Activated CD4-positive, alpha-beta T cell treated with anti-CD3 and anti-CD28 coated beads, Interleukin-2, amount 10 ng/mL, durations not matched to agents 7 days and 5 days (primary cell): ENCODE measurements around the gene SLC2A10. TPM values are rescaled to one million over a fixed set of nuclear protein-coding genes. Genes with fewer than 3 reads are reported as not detected.

Experiments used
- CTCF ChIA-PET: fragments of 350-600 bp; sonication (Branson Sonifier 250); formaldehyde crosslinking; loops from one replicate; lab custom pipeline; 2021; ENCODE audit warnings: antibody characterized with exemption; lab: Charles Lee
- POLR2A ChIA-PET: fragments of 350-600 bp; sonication (Branson Sonifier 250); formaldehyde crosslinking; loops from one replicate; lab custom pipeline; 2021; ENCODE audit warnings: antibody characterized with exemption; lab: Charles Lee
- DNase-seq: peaks from one replicate; pipeline ENCODE4 v3.0.0-alpha.2; 2020
- H3K27ac Mint-ChIP-seq: one replicate; pipeline ENCODE4 v1.8.0; 2021; ENCODE audit warnings: mild to moderate bottlenecking, moderate library complexity, mixed read lengths
- H3K27me3 Mint-ChIP-seq: one replicate; pipeline ENCODE4 v1.8.0; 2021; ENCODE audit warnings: mixed read lengths
- H3K36me3 Mint-ChIP-seq: one replicate; pipeline ENCODE4 v1.8.0; 2021; ENCODE audit warnings: low read depth, mixed read lengths
- H3K4me1 Mint-ChIP-seq: one replicate; pipeline ENCODE4 v1.8.0; 2021; ENCODE audit warnings: mixed read lengths
- H3K4me3 Mint-ChIP-seq: one replicate; pipeline ENCODE4 v1.8.0; 2021; ENCODE audit warnings: mild to moderate bottlenecking, moderate library complexity, mixed read lengths
- H3K9me3 Mint-ChIP-seq: one replicate; pipeline ENCODE4 v1.8.0; 2021; ENCODE audit warnings: mixed read lengths
- total RNA-seq, 2 experiments: library from RNA; stranded (reverse); gene quantifications; one replicate each; pipeline ENCODE4 v1.2.3, GENCODE V29; 2021

The SLC2A10 gene
- total RNA-seq, 2 experiments from 2014 or later = not detected

GRCh38 chr20:46713957-46714834 lies 4.7 kb downstream of the SLC2A10 start:
- H3K9me3 Mint-ChIP-seq = no peaks in the 10 kb centered on the region
- no peak overlapping the region for H3K4me3 Mint-ChIP-seq
- peaks cover 3% of the 10 kb centered on the region for H3K4me1 Mint-ChIP-seq
- ChIA-PET CTCF (no interaction called here), POLR2A (no interaction called here)
- DNase-seq = no peak
- H3K27me3 Mint-ChIP-seq = peaks cover 20% of the 10 kb centered on the region
- no peaks in the 10 kb centered on the region for H3K36me3 Mint-ChIP-seq
- H3K27ac Mint-ChIP-seq = no peak overlapping the region

- no peak for DNase-seq
- no peaks in the 10 kb centered on the region for H3K36me3 Mint-ChIP-seq
- H3K4me1 Mint-ChIP-seq = no peaks in the 10 kb centered on the region
- H3K27me3 Mint-ChIP-seq = peaks cover 14% of the 10 kb centered on the region
- no peak overlapping the region for H3K4me3 Mint-ChIP-seq
- H3K27ac Mint-ChIP-seq = no peak overlapping the region
- peaks cover under 1% of the 10 kb centered on the region for H3K9me3 Mint-ChIP-seq
- POLR2A ChIA-PET = no interaction called here
- CTCF ChIA-PET = no interaction called here
Observed at GRCh38 chr20:46715292-46715756, 5.9 kb downstream of the SLC2A10 start.

GRCh38 chr20:46717818-46718541 lies 8.5 kb downstream of the SLC2A10 start:
- Mint-ChIP-seq H3K4me1 (no peaks in the 10 kb centered on the region), H3K4me3 (no peak overlapping the region), H3K27ac (no peak overlapping the region), H3K27me3 (no peaks in the 10 kb centered on the region), H3K36me3 (no peaks in the 10 kb centered on the region), H3K9me3 (peaks cover 5% of the 10 kb centered on the region)
- CTCF ChIA-PET = interaction anchor here (1.0 kb wide), 1 partner anchor 101 kb away, joined by 3 read pairs; no protein-coding TSS in a partner anchor
- no peak for DNase-seq
- POLR2A ChIA-PET = no interaction called here

GRCh38 chr20:46720019-46720418 lies 10.6 kb downstream of the SLC2A10 start:
- POLR2A ChIA-PET = no interaction called here
- H3K27ac Mint-ChIP-seq = no peak overlapping the region
- DNase-seq = no peak
- peaks cover 5% of the 10 kb centered on the region for H3K9me3 Mint-ChIP-seq
- H3K36me3 Mint-ChIP-seq = no peaks in the 10 kb centered on the region
- no peaks in the 10 kb centered on the region for H3K4me1 Mint-ChIP-seq
- CTCF ChIA-PET = no interaction called here
- no peak overlapping the region for H3K4me3 Mint-ChIP-seq
- H3K27me3 Mint-ChIP-seq = no peaks in the 10 kb centered on the region

GRCh38 chr20:46720776-46721425 lies 11.5 kb downstream of the SLC2A10 start:
- Mint-ChIP-seq H3K36me3 (no peaks in the 10 kb centered on the region), H3K9me3 (peaks cover 5% of the 10 kb centered on the region), H3K27ac (no peak overlapping the region), H3K27me3 (no peaks in the 10 kb centered on the region), H3K4me3 (no peak overlapping the region), H3K4me1 (no peaks in the 10 kb centered on the region)
- CTCF ChIA-PET = interaction anchor here (0.6 to 0.9 kb wide), 2 partner anchors 20 to 97 kb away, joined by 3 to 4 read pairs; no protein-coding TSS in a partner anchor
- POLR2A ChIA-PET = no interaction called here
- DNase-seq = no peak

GRCh38 chr20:46721476-46721875 lies 12.0 kb downstream of the SLC2A10 start:
- peaks cover 5% of the 10 kb centered on the region for H3K9me3 Mint-ChIP-seq
- H3K27me3 Mint-ChIP-seq = no peaks in the 10 kb centered on the region
- H3K36me3 Mint-ChIP-seq = no peaks in the 10 kb centered on the region
- H3K4me3 Mint-ChIP-seq = no peak overlapping the region
- ChIA-PET CTCF (interaction anchor here (0.6 kb wide), 1 partner anchor 97 kb away, joined by 3 read pairs; no protein-coding TSS in a partner anchor), POLR2A (no interaction called here)
- no peak overlapping the region for H3K27ac Mint-ChIP-seq
- no peaks in the 10 kb centered on the region for H3K4me1 Mint-ChIP-seq
- no peak for DNase-seq

- no peak overlapping the region for H3K27ac Mint-ChIP-seq
- no peaks in the 10 kb centered on the region for H3K36me3 Mint-ChIP-seq
- no peaks in the 10 kb centered on the region for H3K4me1 Mint-ChIP-seq
- no peak overlapping the region for H3K4me3 Mint-ChIP-seq
- ChIA-PET CTCF (no interaction called here), POLR2A (no interaction called here)
- no peak for DNase-seq
- H3K9me3 Mint-ChIP-seq = peaks cover 5% of the 10 kb centered on the region
- no peaks in the 10 kb centered on the region for H3K27me3 Mint-ChIP-seq
Observed at GRCh38 chr20:46722450-46722849, 13.0 kb downstream of the SLC2A10 start.

- Mint-ChIP-seq H3K4me3 (no peak overlapping the region), H3K9me3 (peaks cover 5% of the 10 kb centered on the region), H3K27ac (no peak overlapping the region), H3K36me3 (no peaks in the 10 kb centered on the region), H3K4me1 (no peaks in the 10 kb centered on the region), H3K27me3 (no peaks in the 10 kb centered on the region)
- ChIA-PET CTCF (no interaction called here), POLR2A (no interaction called here)
- no peak for DNase-seq
Observed at GRCh38 chr20:46723039-46723438, 13.6 kb downstream of the SLC2A10 start.

GRCh38 chr20:46724343-46724959 lies 15.0 kb downstream of the SLC2A10 start:
- Mint-ChIP-seq H3K9me3 (peaks cover 5% of the 10 kb centered on the region), H3K27me3 (no peaks in the 10 kb centered on the region), H3K4me1 (no peaks in the 10 kb centered on the region), H3K27ac (no peak overlapping the region), H3K36me3 (no peaks in the 10 kb centered on the region), H3K4me3 (no peak overlapping the region)
- DNase-seq = no peak
- POLR2A ChIA-PET = no interaction called here
- CTCF ChIA-PET = no interaction called here

GRCh38 chr20:46725186-46726165 lies 16.0 kb downstream of the SLC2A10 start:
- H3K27ac Mint-ChIP-seq = no peak overlapping the region
- peaks cover 3% of the 10 kb centered on the region for H3K9me3 Mint-ChIP-seq
- no peaks in the 10 kb centered on the region for H3K27me3 Mint-ChIP-seq
- H3K4me3 Mint-ChIP-seq = no peak overlapping the region
- no peaks in the 10 kb centered on the region for H3K36me3 Mint-ChIP-seq
- ChIA-PET CTCF (no interaction called here), POLR2A (no interaction called here)
- no peaks in the 10 kb centered on the region for H3K4me1 Mint-ChIP-seq
- no peak for DNase-seq

- H3K27ac Mint-ChIP-seq = no peak overlapping the region
- H3K27me3 Mint-ChIP-seq = peaks cover 2% of the 10 kb centered on the region
- no peaks in the 10 kb centered on the region for H3K4me1 Mint-ChIP-seq
- DNase-seq = no peak
- no peaks in the 10 kb centered on the region for H3K9me3 Mint-ChIP-seq
- H3K36me3 Mint-ChIP-seq = no peaks in the 10 kb centered on the region
- CTCF ChIA-PET = no interaction called here
- POLR2A ChIA-PET = no interaction called here
- H3K4me3 Mint-ChIP-seq = no peak overlapping the region
Observed at GRCh38 chr20:46731770-46732169, 22.3 kb downstream of the SLC2A10 start.

- Mint-ChIP-seq H3K4me3 (no peak overlapping the region), H3K27me3 (peaks cover 7% of the 10 kb centered on the region), H3K4me1 (no peaks in the 10 kb centered on the region), H3K9me3 (peaks cover under 1% of the 10 kb centered on the region), H3K36me3 (no peaks in the 10 kb centered on the region), H3K27ac (no peak overlapping the region)
- ChIA-PET POLR2A (no interaction called here), CTCF (no interaction called here)
- DNase-seq = no peak
Observed at GRCh38 chr20:46735436-46735835, 26.0 kb downstream of the SLC2A10 start.
